CD4-positive, alpha-beta memory T cell (primary cell): ENCODE measurements around the gene ARHGAP40. TPM values are rescaled to one million over a fixed set of nuclear protein-coding genes. Genes with fewer than 3 reads are reported as not detected.
"Not testable (repeated sequence)": the region's sequence is repeated elsewhere in the genome, so short reads cannot be mapped to it uniquely, and the experiment has no call there.

Source experiments
- CTCF ChIA-PET: fragments of 350-600 bp; sonication (Branson Sonifier 250); formaldehyde crosslinking; loops from one replicate; lab custom pipeline; 2021; ENCODE audit warnings: inconsistent platforms; ENCODE audit not compliant: partially characterized antibody; lab: Charles Lee
- POLR2A ChIA-PET: fragments of 350-600 bp; sonication (Branson Sonifier 250); formaldehyde crosslinking; loops from one replicate; lab custom pipeline; 2021; ENCODE audit not compliant: partially characterized antibody; lab: Charles Lee
- DNase-seq, 5 donors: peaks; one replicate each; pipeline versions ENCODE4 v3.0.0 to v3.0.0-alpha.2; 2020 to 2022; ENCODE audit warnings: mixed read lengths in 1 of 5
- H3K27ac ChIP-seq: one replicate; pipeline ENCODE4 v1.7.0; 2013; ENCODE audit warnings: low read depth, low read length
- H3K27me3 ChIP-seq: 2 replicates; pipeline ENCODE4 v1.7.0; 2013; ENCODE audit warnings: mild to moderate bottlenecking, low read length, moderate library complexity; ENCODE audit not compliant: insufficient read depth
- H3K36me3 ChIP-seq: 2 replicates; pipeline ENCODE4 v1.7.0; 2013; ENCODE audit warnings: mild to moderate bottlenecking, low read length, moderate library complexity; ENCODE audit not compliant: insufficient read depth
- H3K4me1 ChIP-seq: 2 replicates; pipeline ENCODE4 v1.7.0; 2013; ENCODE audit warnings: mild to moderate bottlenecking, low read length, moderate library complexity; ENCODE audit not compliant: insufficient read depth
- H3K4me3 ChIP-seq, 2 donors: one replicate each; pipeline ENCODE4 v1.7.0; 2013; ENCODE audit warnings: low read length in 2 of 2, mild to moderate bottlenecking in 1 of 2
- H3K9me3 ChIP-seq, 2 donors: one replicate each; pipeline ENCODE4 v1.7.0; 2013; ENCODE audit warnings: low read length in 2 of 2, control low read depth in 1 of 2; ENCODE audit not compliant: control insufficient read depth in 1 of 2
- H3K27ac Mint-ChIP-seq, 7 donors: one replicate each; pipeline ENCODE4 v1.8.0; 2020 to 2021; ENCODE audit warnings: mixed read lengths in 7 of 7, mild to moderate bottlenecking in 6 of 7, inconsistent platforms in 3 of 7, moderate library complexity in 3 of 7
- H3K27me3 Mint-ChIP-seq, 2 donors: one replicate each; pipeline ENCODE4 v1.8.0; 2020 to 2021; ENCODE audit warnings: mixed read lengths in 2 of 2
- H3K36me3 Mint-ChIP-seq, 2 donors: one replicate each; pipeline ENCODE4 v1.8.0; 2020 to 2021; ENCODE audit warnings: mixed read lengths in 2 of 2, inconsistent platforms in 1 of 2, mild to moderate bottlenecking in 1 of 2
- H3K4me1 Mint-ChIP-seq, 4 donors: one replicate each; pipeline ENCODE4 v1.8.0; 2020 to 2021; ENCODE audit warnings: mixed read lengths in 4 of 4, mild to moderate bottlenecking in 1 of 4
- H3K4me3 Mint-ChIP-seq, 8 donors: one replicate each; pipeline ENCODE4 v1.8.0; 2020 to 2021; ENCODE audit warnings: mixed read lengths in 8 of 8, mild to moderate bottlenecking in 7 of 8, moderate library complexity in 6 of 8, inconsistent platforms in 3 of 8
- H3K9me3 Mint-ChIP-seq, 8 donors: one replicate each; pipeline ENCODE4 v1.8.0; 2020 to 2021; ENCODE audit warnings: mixed read lengths in 8 of 8, mild to moderate bottlenecking in 5 of 8, inconsistent platforms in 3 of 8, moderate library complexity in 1 of 8
- intact Hi-C: fragments of 100-400 bp; cut with micrococcal nuclease; formaldehyde crosslinking; loops from one replicate; pipeline ENCODE4 v1.15.1; 2023
- polyA plus RNA-seq, 2 donors: library from polyadenylated mRNA; unstranded; fragments of 300-500 nt; fragmentation: Illumina TruSeq; gene quantifications; one replicate each; pipeline ENCODE4 v1.2.3, GENCODE V29; 2021
- total RNA-seq, 2 experiments: library from RNA; stranded (reverse); gene quantifications; one replicate each; pipeline ENCODE4 v1.2.3, GENCODE V29; 2021

The ARHGAP40 gene
- total and polyA plus RNA-seq, 4 experiments from 2014 or later, result not detected

DNA sequence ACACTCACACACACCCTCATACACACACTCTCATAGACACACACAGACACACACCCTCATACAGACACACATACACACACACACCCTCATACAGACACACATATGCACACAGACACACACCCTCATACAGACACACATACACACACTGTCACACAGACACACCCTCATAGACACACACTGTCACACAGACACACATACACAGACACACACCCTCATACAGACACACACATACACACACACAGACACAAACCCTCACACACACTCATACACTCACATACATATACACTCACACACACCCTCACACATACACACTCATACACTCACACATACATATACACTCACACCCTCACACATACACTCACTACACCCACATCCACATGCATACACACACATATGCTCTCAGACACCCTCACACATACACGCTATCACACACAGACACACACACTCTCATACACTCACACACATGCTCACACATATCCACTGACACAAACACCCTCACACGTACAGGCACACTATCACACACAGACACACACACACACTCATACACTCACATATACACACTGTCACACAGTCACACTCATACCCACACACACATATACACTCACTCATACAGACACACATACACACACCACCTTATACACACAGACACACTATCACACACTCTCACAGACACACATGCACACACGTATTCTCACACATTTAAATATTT, 11.5 kb upstream of the ARHGAP40 start:
- intact Hi-C loops, result no loop called here

GRCh38 chr20:38590676-38591473, 10.7 kb upstream of the ARHGAP40 start:
- Mint-ChIP-seq H3K4me1 (no peaks in the 10 kb centered on the region), H3K4me3 (no peak overlapping the region), H3K36me3 (no peaks in the 10 kb centered on the region), H3K27me3 (peaks cover 0 to 3% of the 10 kb centered on the region in 2 donors), H3K27ac (no peak overlapping the region), H3K9me3 (no peaks in the 10 kb centered on the region)
- ChIA-PET CTCF (no interaction called here), POLR2A (no interaction called here)
- H3K4me1 ChIP-seq, result no peaks in the 10 kb centered on the region
- no peaks in the 10 kb centered on the region for H3K27me3 ChIP-seq
- intact Hi-C loops, result no loop called here
- no peaks in the 10 kb centered on the region for H3K36me3 ChIP-seq
- no peak for DNase-seq
- no peak overlapping the region for H3K4me3 ChIP-seq
- no peak overlapping the region for H3K27ac ChIP-seq
- no peaks in the 10 kb centered on the region for H3K9me3 ChIP-seq

More for the DNA sequence above, 11.5 kb upstream of the ARHGAP40 start:
- H3K27ac Mint-ChIP-seq, result no peak overlapping the region
- no peak overlapping the region for H3K4me3 ChIP-seq
- ChIA-PET POLR2A (no interaction called here), CTCF (no interaction called here)
- H3K9me3 Mint-ChIP-seq, result no peaks in the 10 kb centered on the region
- no peaks in the 10 kb centered on the region for H3K36me3 Mint-ChIP-seq
- no peaks in the 10 kb centered on the region for H3K4me1 ChIP-seq
- peaks cover 0 to 3% of the 10 kb centered on the region in 2 donors for H3K27me3 Mint-ChIP-seq
- no peaks in the 10 kb centered on the region for H3K4me1 Mint-ChIP-seq
- no peaks in the 10 kb centered on the region for H3K9me3 ChIP-seq
- no peak overlapping the region for H3K27ac ChIP-seq
- no peak overlapping the region for H3K4me3 Mint-ChIP-seq
- H3K36me3 ChIP-seq, result no peaks in the 10 kb centered on the region
- H3K27me3 ChIP-seq, result no peaks in the 10 kb centered on the region
- DNase-seq, result no peak

DNA sequence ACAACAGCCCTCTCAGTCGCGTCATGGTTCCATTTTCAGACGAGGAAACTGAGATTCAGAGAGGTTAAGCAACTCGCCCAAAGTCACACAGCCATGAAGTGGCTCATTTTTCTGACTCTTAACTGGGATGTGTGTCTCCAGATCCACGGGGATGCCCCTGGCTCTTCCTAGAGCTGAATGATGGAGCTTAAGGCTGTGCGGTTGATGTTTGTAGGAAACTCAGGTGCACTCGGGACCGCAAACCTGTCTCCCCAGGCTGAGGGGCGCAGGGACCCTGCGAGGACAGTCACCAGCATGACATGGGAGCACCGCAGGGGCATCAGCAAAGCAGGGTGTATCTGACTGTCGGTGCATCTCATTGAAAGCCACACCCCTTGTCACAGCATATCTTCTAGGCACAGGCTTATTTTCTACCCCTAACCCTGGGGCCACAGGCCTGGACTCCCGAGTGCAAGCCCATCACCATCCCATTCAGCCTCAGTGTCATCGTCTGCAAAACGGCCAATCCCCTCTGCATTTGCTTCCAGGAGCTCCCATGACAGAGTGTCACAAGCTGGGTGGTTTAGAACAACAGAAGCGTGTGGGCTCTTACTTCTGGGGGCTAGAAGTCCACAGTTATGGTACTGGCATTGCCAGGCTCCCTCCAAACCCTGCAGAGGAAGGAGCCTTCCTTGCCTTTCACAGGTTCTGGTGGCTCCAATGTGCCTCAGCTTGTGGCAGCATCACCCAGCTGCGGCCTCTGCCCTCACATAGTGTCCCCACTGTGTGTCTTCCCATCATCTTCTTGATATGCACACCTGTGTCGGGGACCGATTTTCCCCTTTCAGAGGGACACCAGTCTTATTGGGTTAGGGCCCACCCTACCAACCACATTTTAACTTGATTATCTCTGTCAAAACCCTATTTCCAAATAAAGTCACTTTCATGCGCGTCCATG, 9.9 kb upstream of the ARHGAP40 start:
- ChIA-PET POLR2A (no interaction called here), CTCF (no interaction called here)
- Histone ChIP-seq H3K27me3 (no peaks in the 10 kb centered on the region), H3K4me3 (no peak overlapping the region), H3K27ac (no peak overlapping the region), H3K9me3 (no peaks in the 10 kb centered on the region), H3K4me1 (no peaks in the 10 kb centered on the region), H3K36me3 (no peaks in the 10 kb centered on the region)
- peaks cover under 1 to 4% of the 10 kb centered on the region in 2 donors for H3K27me3 Mint-ChIP-seq
- no peaks in the 10 kb centered on the region for H3K36me3 Mint-ChIP-seq
- no peaks in the 10 kb centered on the region for H3K4me1 Mint-ChIP-seq
- no peaks in the 10 kb centered on the region for H3K9me3 Mint-ChIP-seq
- intact Hi-C loops, result no loop called here
- H3K27ac Mint-ChIP-seq, result no peak overlapping the region
- no peak overlapping the region for H3K4me3 Mint-ChIP-seq
- DNase-seq, result no peak

- H3K4me1 ChIP-seq, H3K27me3 ChIP-seq, H3K9me3 Mint-ChIP-seq, H3K36me3 ChIP-seq, DNase-seq, H3K36me3 Mint-ChIP-seq, H3K27ac Mint-ChIP-seq, H3K27me3 Mint-ChIP-seq, H3K4me3 Mint-ChIP-seq, H3K4me1 Mint-ChIP-seq, POLR2A ChIA-PET, CTCF ChIA-PET, intact Hi-C loops, H3K9me3 ChIP-seq, H3K4me3 ChIP-seq, H3K27ac ChIP-seq: not testable (repeated sequence)
These were observed 9.2 kb upstream of the ARHGAP40 start for GRCh38 chr20:38592411-38592790.

DNA sequence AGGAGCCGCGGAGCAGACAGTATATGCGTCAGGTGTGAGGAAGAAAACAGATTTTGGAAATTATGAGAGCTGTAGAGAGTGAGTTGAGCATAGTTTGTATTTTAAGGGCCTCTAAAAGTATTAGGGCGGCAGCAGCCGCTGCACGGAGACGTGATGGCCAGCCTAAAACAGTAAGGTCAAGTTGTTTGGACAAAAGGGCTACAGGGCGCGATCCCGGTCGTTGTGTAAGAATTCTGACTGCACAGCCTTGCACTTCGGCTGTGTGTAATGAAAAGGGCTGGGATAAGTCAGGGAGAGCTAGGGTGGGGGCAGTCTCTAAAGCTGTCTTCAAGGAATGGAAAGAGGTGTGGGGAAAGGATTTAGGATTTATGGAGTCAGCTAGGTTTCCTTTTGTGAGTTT, 7.3 kb upstream of the ARHGAP40 start:
- H3K4me1 Mint-ChIP-seq, intact Hi-C loops, H3K9me3 ChIP-seq, H3K36me3 ChIP-seq, H3K27ac Mint-ChIP-seq, H3K36me3 Mint-ChIP-seq, CTCF ChIA-PET, H3K4me3 ChIP-seq, DNase-seq, H3K4me1 ChIP-seq, H3K4me3 Mint-ChIP-seq, H3K27ac ChIP-seq, H3K9me3 Mint-ChIP-seq, H3K27me3 ChIP-seq, POLR2A ChIA-PET: not testable (repeated sequence)
- peaks cover 10 to 14% of the 10 kb centered on the region in 2 donors for H3K27me3 Mint-ChIP-seq

DNA sequence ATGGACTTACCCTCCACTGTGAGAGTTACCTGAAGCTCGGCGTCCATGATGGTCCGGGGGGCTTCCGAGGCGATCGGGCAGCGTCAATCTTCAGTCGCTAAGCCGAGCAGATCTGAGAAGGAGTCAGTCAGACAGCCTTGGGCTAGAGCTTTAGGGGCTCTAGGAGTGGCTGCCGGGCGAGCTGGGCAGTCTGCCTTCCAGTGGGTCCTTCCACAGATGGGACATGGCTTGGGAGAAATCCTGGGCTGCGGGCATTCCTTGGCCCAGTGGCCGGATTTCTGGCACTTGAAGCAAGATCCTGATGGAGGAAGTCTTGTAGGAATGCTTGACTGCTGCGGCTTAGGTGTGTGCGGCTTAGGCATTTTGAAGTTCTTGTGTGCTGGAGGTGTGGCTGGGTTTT, 5.7 kb upstream of the ARHGAP40 start:
- H3K27ac Mint-ChIP-seq, POLR2A ChIA-PET, H3K27ac ChIP-seq, H3K4me1 ChIP-seq, H3K4me1 Mint-ChIP-seq, H3K9me3 Mint-ChIP-seq, intact Hi-C loops, H3K4me3 Mint-ChIP-seq, H3K36me3 Mint-ChIP-seq, H3K27me3 ChIP-seq, CTCF ChIA-PET, DNase-seq, H3K9me3 ChIP-seq, H3K36me3 ChIP-seq, H3K4me3 ChIP-seq: not testable (repeated sequence)
- peaks cover 15 to 17% of the 10 kb centered on the region in 2 donors for H3K27me3 Mint-ChIP-seq

- Histone ChIP-seq H3K36me3 (no peaks in the 10 kb centered on the region), H3K27ac (no peak overlapping the region), H3K27me3 (peaks cover 18% of the 10 kb centered on the region), H3K4me3 (no peak overlapping the region), H3K4me1 (no peaks in the 10 kb centered on the region), H3K9me3 (no peaks in the 10 kb centered on the region)
- H3K36me3 Mint-ChIP-seq, result no peaks in the 10 kb centered on the region
- peaks cover 34 to 40% of the 10 kb centered on the region in 2 donors for H3K27me3 Mint-ChIP-seq
- ChIA-PET CTCF (no interaction called here), POLR2A (no interaction called here)
- intact Hi-C loops, result no loop called here
- no peak for DNase-seq
- no peak overlapping the region for H3K27ac Mint-ChIP-seq
- no peaks in the 10 kb centered on the region for H3K9me3 Mint-ChIP-seq
- peaks cover 5 to 12% (median 8%) of the 10 kb centered on the region in 4 donors for H3K4me1 Mint-ChIP-seq
- no peak overlapping the region for H3K4me3 Mint-ChIP-seq
These were observed 2.2 kb upstream of the ARHGAP40 start for GRCh38 chr20:38599410-38599882.
